NCI-H460 (cell line): Measurements from ENCODE around the gene SIPA1. TPM values are rescaled to one million over a fixed set of nuclear protein-coding genes. Genes with fewer than 3 reads are reported as not detected.

Experiments used
- DNase-seq: peaks from one replicate; pipeline ENCODE4 v3.0.0-alpha.2; 2016; ENCODE audit warnings: low read depth; ENCODE audit errors: extremely low read depth
- total RNA-seq: library from RNA; depleted of rRNA; stranded (reverse); fragments of >200 nt; shearing (Covaris generic); gene quantifications from 2 replicates; pipeline ENCODE4 v1.2.3, GENCODE V29; 2014

The SIPA1 gene
- total RNA-seq, 1 experiment from 2014 or later: 6.0 TPM

- DNase-seq: no peak
These were observed 3.6 kb downstream of the SIPA1 start for GRCh38 chr11:65641297-65642013.

- no peak for DNase-seq
These were observed 4.2 kb downstream of the SIPA1 start for GRCh38 chr11:65642014-65642671.

- DNase-seq: no peak
These were observed 6.1 kb downstream of the SIPA1 start for GRCh38 chr11:65643971-65644370.

- no peak for DNase-seq
These were observed 6.9 kb downstream of the SIPA1 start for GRCh38 chr11:65644837-65645236.

- no peak for DNase-seq
These were observed 7.8 kb downstream of the SIPA1 start for GRCh38 chr11:65645710-65646109.

GRCh38 chr11:65646288-65646957 lies 8.5 kb downstream of the SIPA1 start:
- DNase-seq: no peak

- no peak for DNase-seq
These were observed 9.2 kb downstream of the SIPA1 start for GRCh38 chr11:65646958-65647701.

GRCh38 chr11:65648997-65649493 lies 11.1 kb downstream of the SIPA1 start:
- no peak for DNase-seq

GRCh38 chr11:65649656-65650546 lies 12.0 kb downstream of the SIPA1 start:
- no peak for DNase-seq

- DNase-seq: no peak
These were observed 12.8 kb downstream of the SIPA1 start for GRCh38 chr11:65650547-65651338.

- no peak for DNase-seq
These were observed 13.4 kb downstream of the SIPA1 start for GRCh38 chr11:65651339-65651588.

- DNase-seq: no peak
These were observed 13.9 kb downstream of the SIPA1 start for GRCh38 chr11:65651589-65652510.

- DNase-seq: peak; percentile 78
These were observed 14.8 kb downstream of the SIPA1 start for GRCh38 chr11:65652511-65653228.

GRCh38 chr11:65653229-65654225 lies 15.6 kb downstream of the SIPA1 start:
- DNase-seq: no peak

GRCh38 chr11:65654375-65655349 lies 16.8 kb downstream of the SIPA1 start:
- DNase-seq: no peak
